Measurements from ENCODE around the gene GPR158. TPM values are rescaled to one million over a fixed set of nuclear protein-coding genes. Genes with fewer than 3 reads are reported as not detected.

GPR158 gene
- total RNA-seq, 1 experiment from 2014 or later, result 2.9 TPM

- no peaks in the 10 kb centered on the region for H3K9me2 ChIP-seq (ENCODE audit: insufficient read depth)
- H3K4me2 ChIP-seq (ENCODE audit: low read length), result no peak overlapping the region
- H3K9ac ChIP-seq (ENCODE audit: low read length), result no peak overlapping the region
- no peak for TF ChIP-seq ZFX (IDR thresholded peaks at IDR 0.05)
- no peak for TF ChIP-seq RAD21 (IDR thresholded peaks at IDR 0.05; ENCODE audit: low read depth)
- no peak for TF ChIP-seq ATF3 (IDR thresholded peaks at IDR 0.05)
- no peak for TF ChIP-seq YY1 (IDR thresholded peaks at IDR 0.05; ENCODE audit: extremely low read depth, insufficient replicate concordance, low read depth, low read length)
- TF ChIP-seq EZH2phosphoT487 (IDR thresholded peaks at IDR 0.05; ENCODE audit: borderline replicate concordance), result no peak
- TF ChIP-seq POLR2AphosphoS5 (IDR thresholded peaks at IDR 0.05; ENCODE audit: low read depth, low read length), result no peak
- no peak for TF ChIP-seq EZH2 (IDR thresholded peaks at IDR 0.05)
- TF ChIP-seq POLR2A (IDR thresholded peaks at IDR 0.05; ENCODE audit: borderline replicate concordance, extremely low read depth, insufficient read depth, insufficient read length), result no peak
- TF ChIP-seq FOSL1 (IDR thresholded peaks at IDR 0.05; ENCODE audit: low read depth), result no peak
- no peak for TF ChIP-seq SIN3A (IDR thresholded peaks at IDR 0.05; ENCODE audit: low read depth)
- H4K20me1 ChIP-seq (ENCODE audit: insufficient read depth), result no peaks in the 10 kb centered on the region
- intact Hi-C loops (cut with micrococcal nuclease), result no loop called here
- no peaks in the 10 kb centered on the region for H3K4me1 ChIP-seq (ENCODE audit: control insufficient read depth in 1 of 2, insufficient read depth in 2 of 2, low read length in 2 of 2)
- H2AFZ ChIP-seq (ENCODE audit: low read depth, low read length, poor library complexity, severe bottlenecking), result no peak overlapping the region
- H3K79me2 ChIP-seq (ENCODE audit: insufficient read depth, low read length), result no peaks in the 10 kb centered on the region
- ChIA-PET CTCF (no interaction called here), RAD21 (ENCODE audit: low non-redundant PET in 1 of 2, low total read pairs in 2 of 2, uncharacterized antibody in 2 of 2, unreplicated experiment in 2 of 2) (no interaction called here), POLR2A (no interaction called here)
- ATAC-seq (no peak), DNase-seq (ENCODE audit: low read depth, low spot score) (no peak)
- H3K27ac ChIP-seq (ENCODE audit: low read depth, low read length), result no peak overlapping the region
- no TSS peak for BruUV-seq (replicated peaks)
- no peak overlapping the region for H3K4me3 ChIP-seq (replicated peaks in 1 of 2; ENCODE audit: low read depth in 1 of 2, low read length in 2 of 2)
- H3K27me3 ChIP-seq (ENCODE audit: insufficient read depth, low read length), result no peaks in the 10 kb centered on the region
- peaks cover 0 to 3% of the 10 kb centered on the region in 2 experiments; a peak in 1 of 4 replicates for H3K9me3 ChIP-seq (ENCODE audit: control insufficient read depth in 1 of 2, insufficient read depth in 1 of 2, low read depth in 1 of 2, low read length in 2 of 2)
- no peaks in the 10 kb centered on the region for H3K36me3 ChIP-seq (ENCODE audit: control insufficient read depth in 1 of 2, insufficient read depth in 2 of 2, low read length in 2 of 2)
Observed at GRCh38 chr10:25388188-25388861, 213.5 kb downstream of the GPR158 start.

GRCh38 chr10:25388862-25389206, 214.0 kb downstream of the GPR158 start:
- no peak for TF ChIP-seq ZNF274 (IDR thresholded peaks at IDR 0.05; ENCODE audit: low read depth, low read length)
- no peak for TF ChIP-seq CTCF (IDR thresholded peaks at IDR 0.05 in 2 of 3, conservative IDR thresholded peaks at IDR 0.05 in 1 of 3; ENCODE audit: borderline replicate concordance in 1 of 3, insufficient read depth in 1 of 3, low read depth in 2 of 3, low read length in 2 of 3)
- Histone ChIP-seq H3K79me2 (ENCODE audit: insufficient read depth, low read length) (no peaks in the 10 kb centered on the region), H3K9me2 (ENCODE audit: insufficient read depth) (no peaks in the 10 kb centered on the region), H3K4me1 (ENCODE audit: control insufficient read depth in 1 of 2, insufficient read depth in 2 of 2, low read length in 2 of 2) (no peaks in the 10 kb centered on the region), H4K20me1 (ENCODE audit: insufficient read depth) (no peaks in the 10 kb centered on the region), H3K36me3 (ENCODE audit: control insufficient read depth in 1 of 2, insufficient read depth in 2 of 2, low read length in 2 of 2) (no peaks in the 10 kb centered on the region), H2AFZ (ENCODE audit: low read depth, low read length, poor library complexity, severe bottlenecking) (no peak overlapping the region), H3K4me2 (ENCODE audit: low read length) (no peak overlapping the region), H3K9me3 (ENCODE audit: control insufficient read depth in 1 of 2, insufficient read depth in 1 of 2, low read depth in 1 of 2, low read length in 2 of 2) (peaks cover 0 to 3% of the 10 kb centered on the region in 2 experiments; a peak in 1 of 4 replicates), H3K4me3 (replicated peaks in 1 of 2; ENCODE audit: low read depth in 1 of 2, low read length in 2 of 2) (no peak overlapping the region), H3K9ac (ENCODE audit: low read length) (no peak overlapping the region), H3K27ac (ENCODE audit: low read depth, low read length) (no peak overlapping the region), H3K27me3 (ENCODE audit: insufficient read depth, low read length) (no peaks in the 10 kb centered on the region)
- ChIA-PET CTCF (no interaction called here), POLR2A (no interaction called here), RAD21 (ENCODE audit: low non-redundant PET in 1 of 2, low total read pairs in 2 of 2, uncharacterized antibody in 2 of 2, unreplicated experiment in 2 of 2) (no interaction called here)
- intact Hi-C loops (cut with micrococcal nuclease), result no loop called here
- DNase-seq (ENCODE audit: low read depth, low spot score), result no peak
- BruUV-seq (replicated peaks), result no TSS peak
- no peak for ATAC-seq
